Fibroblast of pulmonary artery (primary cell): ENCODE data around the gene SARS1.

ENCODE experiments used
- DNase-seq: peaks from one replicate; pipeline ENCODE4 v3.0.0-alpha.2; 2010; ENCODE audit warnings: low read depth
- H3K4me3 ChIP-seq: replicated peaks from 2 replicates; pipeline ENCODE4 v1.5.1; 2011; ENCODE audit warnings: low read depth, mild to moderate bottlenecking, control low read depth, low read length, moderate library complexity
- CTCF ChIP-seq: IDR thresholded peaks from 2 replicates; pipeline ENCODE4 v1.5.1; 2011; ENCODE audit warnings: mild to moderate bottlenecking, control low read depth, low read length, inconsistent platforms; ENCODE audit errors: missing control alignments

The SARS1 gene

GRCh38 chr1:109272831-109273547 lies 59.3 kb downstream of the SARS1 start:
- no peak for TF ChIP-seq CTCF
- H3K4me3 ChIP-seq, result no peak overlapping the region
- no peak for DNase-seq

GRCh38 chr1:109273570-109274288 lies 60.0 kb downstream of the SARS1 start:
- TF ChIP-seq CTCF, result no peak
- no peak overlapping the region for H3K4me3 ChIP-seq
- no peak for DNase-seq

GRCh38 chr1:109274533-109275476 lies 61.1 kb downstream of the SARS1 start:
- H3K4me3 ChIP-seq, result no peak overlapping the region
- no peak for TF ChIP-seq CTCF
- DNase-seq, result peak; percentile 60

- no peak for DNase-seq
- TF ChIP-seq CTCF, result no peak
- no peak overlapping the region for H3K4me3 ChIP-seq
Measured at GRCh38 chr1:109275706-109276345, 62.1 kb downstream of the SARS1 start.

GRCh38 chr1:109277434-109278204 lies 63.9 kb downstream of the SARS1 start:
- DNase-seq, result peak; percentile 80
- no peak overlapping the region for H3K4me3 ChIP-seq

More at GRCh38 chr1:109277434-109278204, 63.9 kb downstream of the SARS1 start:
- TF ChIP-seq CTCF, result peak; percentile 95
